WERI-Rb-1 (cell line): Measurements from ENCODE around the gene MRAP2.

Source experiments
- DNase-seq: peaks from one replicate; pipeline ENCODE4 v3.0.0-alpha.2; 2020
- H3K27ac ChIP-seq: fragments of 250-450 bp; sonication (Bioruptor Pico); 2 replicates; pipeline ENCODE4 v1.5.1; 2020; ENCODE audit warnings: mild to moderate bottlenecking, moderate library complexity
- H3K27me3 ChIP-seq: fragments of 250-450 bp; sonication (Bioruptor Pico); 2 replicates; pipeline ENCODE4 v1.5.1; 2021; ENCODE audit warnings: mild to moderate bottlenecking, low read depth, moderate library complexity; ENCODE audit not compliant: insufficient read depth, severe bottlenecking
- H3K36me3 ChIP-seq: fragments of 250-450 bp; sonication (Bioruptor Pico); 2 replicates; pipeline ENCODE4 v1.5.1; 2020; ENCODE audit warnings: mild to moderate bottlenecking, moderate library complexity
- H3K4me3 ChIP-seq: 2 replicates; pipeline ENCODE4 v1.5.1; 2011; ENCODE audit warnings: low read depth, mild to moderate bottlenecking, control low read depth, low read length
- H3K9me3 ChIP-seq: fragments of 250-450 bp; sonication (Bioruptor Pico); 2 replicates; pipeline ENCODE4 v1.5.1; 2021; ENCODE audit warnings: mild to moderate bottlenecking, moderate library complexity; ENCODE audit not compliant: severe bottlenecking
- CTCF ChIP-seq: IDR thresholded peaks from 2 replicates; pipeline ENCODE4 v1.5.1; 2011; ENCODE audit warnings: low read depth, mild to moderate bottlenecking, control low read depth, inconsistent platforms, low read length

Gene MRAP2, protein sequence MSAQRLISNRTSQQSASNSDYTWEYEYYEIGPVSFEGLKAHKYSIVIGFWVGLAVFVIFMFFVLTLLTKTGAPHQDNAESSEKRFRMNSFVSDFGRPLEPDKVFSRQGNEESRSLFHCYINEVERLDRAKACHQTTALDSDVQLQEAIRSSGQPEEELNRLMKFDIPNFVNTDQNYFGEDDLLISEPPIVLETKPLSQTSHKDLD

DNA sequence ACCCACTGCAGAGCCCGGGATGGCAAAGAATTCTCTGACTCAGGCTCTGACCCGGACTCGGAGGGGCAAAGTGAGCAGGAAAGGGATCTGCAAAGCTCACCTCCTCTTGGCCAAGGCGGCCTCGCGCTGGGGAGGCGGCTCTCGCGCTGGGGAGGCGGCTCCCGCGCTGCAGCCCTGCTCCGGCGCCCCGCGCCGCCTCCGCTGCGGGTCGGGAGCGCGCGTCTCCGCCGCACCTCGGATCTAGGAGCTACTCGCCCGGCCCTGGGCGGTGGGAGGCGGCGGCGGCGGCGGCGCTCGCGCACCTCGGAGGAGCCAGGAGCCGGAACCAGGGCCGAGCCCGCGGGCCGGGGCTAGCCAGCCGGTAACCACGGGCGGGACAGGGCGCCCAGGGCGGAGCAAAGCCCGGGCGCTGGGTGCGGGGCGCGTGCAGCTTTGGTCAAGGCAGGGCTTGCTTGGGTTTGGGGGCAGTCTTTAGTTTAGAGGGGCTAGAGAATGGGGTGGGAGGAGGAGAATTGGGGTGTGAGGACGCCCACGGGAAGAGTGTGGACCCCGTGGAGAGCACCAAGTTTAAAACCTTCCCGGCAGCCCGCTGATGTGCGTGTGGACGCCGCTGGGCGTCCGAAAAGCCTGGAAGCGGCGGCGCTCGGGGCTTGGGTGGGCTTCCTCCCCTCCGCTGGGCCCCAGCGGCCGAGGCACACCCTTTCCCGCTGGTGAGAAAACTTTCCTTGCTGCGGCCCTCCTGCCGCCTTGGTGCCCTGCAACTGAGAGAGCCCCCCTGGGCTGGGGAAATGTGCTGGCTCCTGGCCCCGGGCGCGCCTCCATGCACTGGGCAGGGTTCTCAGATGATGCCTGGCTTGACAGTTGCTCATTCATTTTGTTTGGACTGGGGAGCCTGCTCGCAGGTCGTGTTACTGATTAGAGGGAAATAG, at the start of gene MRAP2:
MRAP2 (plus strand) TSS at position 250 of the 929 bp plus-strand sequence. CDS start 21,547 bp downstream, outside the sequence.
- no peak within 1 kb of the TSS for H3K27ac ChIP-seq
- peak within 1 kb of the TSS; percentile 67 for H3K4me3 ChIP-seq
- H3K27me3 ChIP-seq = no peaks in the 10 kb centered on the region
- DNase-seq = peak; percentile 49
- H3K36me3 ChIP-seq = no peaks in the 10 kb centered on the region
- no peaks in the 10 kb centered on the region for H3K9me3 ChIP-seq
- no peak for TF ChIP-seq CTCF

- TF ChIP-seq CTCF = no peak
- H3K27me3 ChIP-seq = no peaks in the 10 kb centered on the region
- DNase-seq = no peak
- H3K9me3 ChIP-seq = no peaks in the 10 kb centered on the region
- H3K36me3 ChIP-seq = no peaks in the 10 kb centered on the region
- H3K4me3 ChIP-seq = no peak overlapping the region
- no peak overlapping the region for H3K27ac ChIP-seq
These were observed 49.2 kb upstream of the MRAP2 start for GRCh38 chr6:83984411-83984810.

GRCh38 chr6:83985308-83985713, 48.3 kb upstream of the MRAP2 start:
- TF ChIP-seq CTCF = no peak
- no peak overlapping the region for H3K27ac ChIP-seq
- no peak for DNase-seq
- H3K36me3 ChIP-seq = no peaks in the 10 kb centered on the region
- H3K4me3 ChIP-seq = no peak overlapping the region
- H3K9me3 ChIP-seq = no peaks in the 10 kb centered on the region
- no peaks in the 10 kb centered on the region for H3K27me3 ChIP-seq

DNA sequence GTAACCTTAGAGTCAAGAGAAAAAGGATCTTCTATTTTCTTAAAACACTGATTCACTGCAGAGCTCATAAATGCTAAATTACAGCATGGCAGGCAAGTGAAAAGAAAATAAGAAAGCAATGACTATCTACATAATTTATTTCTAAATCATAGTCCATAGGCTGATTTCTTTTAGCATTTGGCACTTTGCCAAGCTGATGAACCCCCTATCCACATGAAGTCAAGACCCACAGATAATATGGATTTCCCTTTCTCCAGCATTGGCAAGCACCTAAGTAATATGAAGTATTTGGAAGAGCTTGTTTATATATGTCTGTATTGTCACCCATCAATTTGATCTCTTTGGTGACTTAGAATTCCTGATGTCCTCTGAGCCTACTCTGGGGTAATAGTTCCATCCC, 47.9 kb upstream of the MRAP2 start:
- Histone ChIP-seq H3K4me3 (no peak overlapping the region), H3K27ac (no peak overlapping the region), H3K9me3 (no peaks in the 10 kb centered on the region), H3K27me3 (no peaks in the 10 kb centered on the region), H3K36me3 (no peaks in the 10 kb centered on the region)
- TF ChIP-seq CTCF = no peak
- no peak for DNase-seq

- H3K4me3 ChIP-seq = no peak overlapping the region
- H3K27ac ChIP-seq = no peak overlapping the region
These were observed 35.5 kb upstream of the MRAP2 start for GRCh38 chr6:83998021-83998584.

More at GRCh38 chr6:83998021-83998584, 35.5 kb upstream of the MRAP2 start:
- no peak for TF ChIP-seq CTCF
- Histone ChIP-seq H3K9me3 (no peaks in the 10 kb centered on the region), H3K27me3 (no peaks in the 10 kb centered on the region), H3K36me3 (no peaks in the 10 kb centered on the region)
- no peak for DNase-seq
